CD8-positive, alpha-beta memory T cell (primary cell): Measurements from ENCODE around the gene GRM2. TPM values are rescaled to one million over a fixed set of nuclear protein-coding genes. Genes with fewer than 3 reads are reported as not detected.
A peak's percentile ranks its signal among the peaks of the same experiment; 100 is the strongest.
"Not testable (repeated sequence)": the region's sequence is repeated elsewhere in the genome, so short reads cannot be mapped to it uniquely, and the experiment has no call there.

Experiments
- CTCF ChIA-PET: fragments of 350-600 bp; sonication (Branson Sonifier 250); formaldehyde crosslinking; loops from one replicate; lab custom pipeline; 2021; ENCODE audit warnings: antibody characterized with exemption; lab: Charles Lee
- POLR2A ChIA-PET: fragments of 350-600 bp; sonication (Branson Sonifier 250); formaldehyde crosslinking; loops from one replicate; lab custom pipeline; 2021; ENCODE audit warnings: antibody characterized with exemption; lab: Charles Lee
- DNase-seq, 5 donors: peaks; one replicate each; pipeline versions ENCODE4 v3.0.0 to v3.0.0-alpha.2; 2020 to 2022; ENCODE audit warnings: mixed read lengths in 1 of 5
- H3K27ac ChIP-seq: one replicate; pipeline ENCODE4 v1.7.0; 2013; ENCODE audit warnings: low read depth, mild to moderate bottlenecking, low read length, moderate library complexity
- H3K27me3 ChIP-seq: 2 replicates; pipeline ENCODE4 v1.7.0; 2013; ENCODE audit warnings: low read length, mild to moderate bottlenecking; ENCODE audit not compliant: insufficient read depth, poor library complexity, severe bottlenecking
- H3K36me3 ChIP-seq: 2 replicates; pipeline ENCODE4 v1.7.0; 2013; ENCODE audit warnings: mild to moderate bottlenecking, low read length, moderate library complexity; ENCODE audit not compliant: insufficient read depth
- H3K4me1 ChIP-seq: 2 replicates; pipeline ENCODE4 v1.7.0; 2013; ENCODE audit warnings: mild to moderate bottlenecking, low read length, moderate library complexity; ENCODE audit not compliant: insufficient read depth
- H3K4me3 ChIP-seq: 2 replicates; pipeline ENCODE4 v1.7.0; 2013; ENCODE audit warnings: mild to moderate bottlenecking, low read length
- H3K9me3 ChIP-seq: 2 replicates; pipeline ENCODE4 v1.7.0; 2013; ENCODE audit warnings: mild to moderate bottlenecking, low read length
- H3K27ac Mint-ChIP-seq, 8 donors: one replicate each; pipeline ENCODE4 v1.8.0; 2020 to 2021; ENCODE audit warnings: mixed read lengths in 8 of 8, mild to moderate bottlenecking in 6 of 8, inconsistent platforms in 3 of 8, moderate library complexity in 3 of 8
- H3K27me3 Mint-ChIP-seq, 2 donors: one replicate each; pipeline ENCODE4 v1.8.0; 2020 to 2021; ENCODE audit warnings: mixed read lengths in 2 of 2, mild to moderate bottlenecking in 1 of 2, moderate library complexity in 1 of 2
- H3K36me3 Mint-ChIP-seq, 3 donors: one replicate each; pipeline ENCODE4 v1.8.0; 2020 to 2021; ENCODE audit warnings: mixed read lengths in 3 of 3, inconsistent platforms in 1 of 3, mild to moderate bottlenecking in 1 of 3
- H3K4me1 Mint-ChIP-seq, 3 donors: one replicate each; pipeline ENCODE4 v1.8.0; 2020 to 2021; ENCODE audit warnings: mixed read lengths in 3 of 3, inconsistent platforms in 1 of 3, mild to moderate bottlenecking in 1 of 3
- H3K4me3 Mint-ChIP-seq, 7 donors: one replicate each; pipeline ENCODE4 v1.8.0; 2020 to 2021; ENCODE audit warnings: mixed read lengths in 7 of 7, mild to moderate bottlenecking in 6 of 7, moderate library complexity in 4 of 7, inconsistent platforms in 2 of 7
- H3K9me3 Mint-ChIP-seq, 5 donors: one replicate each; pipeline ENCODE4 v1.8.0; 2020 to 2022; ENCODE audit warnings: mixed read lengths in 5 of 5, mild to moderate bottlenecking in 3 of 5, moderate library complexity in 2 of 5, inconsistent platforms in 1 of 5
- polyA plus RNA-seq: library from polyadenylated mRNA; unstranded; fragments of 300-500 nt; fragmentation: Illumina TruSeq; gene quantifications from one replicate; pipeline ENCODE4 v1.2.3, GENCODE V29; 2021
- total RNA-seq, 2 experiments: library from RNA; stranded (reverse); gene quantifications; one replicate each; pipeline ENCODE4 v1.2.3, GENCODE V29; 2021

GRM2 gene
- total and polyA plus RNA-seq, 3 experiments from 2014 or later: 0.10 to 0.62 (median 0.59) TPM

GRCh38 chr3:51733859-51734571 lies 27.1 kb downstream of the GRM2 start:
- H3K27me3 ChIP-seq: no peaks in the 10 kb centered on the region
- peaks cover 0 to 2% (median 0%) of the 10 kb centered on the region in 5 donors for H3K9me3 Mint-ChIP-seq
- H3K9me3 ChIP-seq: no peaks in the 10 kb centered on the region
- POLR2A ChIA-PET: no interaction called here
- H3K36me3 Mint-ChIP-seq: peaks cover 0 to 2% (median 0%) of the 10 kb centered on the region in 3 donors
- peaks cover 7 to 24% (median 23%) of the 10 kb centered on the region in 3 donors for H3K4me1 Mint-ChIP-seq
- H3K27me3 Mint-ChIP-seq: peaks cover 21 to 28% of the 10 kb centered on the region in 2 donors
- no peak overlapping the region for H3K4me3 ChIP-seq
- no peak overlapping the region for H3K27ac ChIP-seq
- H3K4me3 Mint-ChIP-seq: no peak overlapping the region
- H3K36me3 ChIP-seq: no peaks in the 10 kb centered on the region
- CTCF ChIA-PET: no interaction called here
- H3K27ac Mint-ChIP-seq: peak overlapping the region in 2 of 8 donors; percentile 17 to 86
- DNase-seq: no peak
- no peaks in the 10 kb centered on the region for H3K4me1 ChIP-seq

- Mint-ChIP-seq H3K36me3 (peaks cover 0 to 2% (median 0%) of the 10 kb centered on the region in 3 donors), H3K4me3 (peak overlapping the region in 2 of 7 donors; percentile 1 to 82), H3K4me1 (peaks cover 7 to 24% (median 23%) of the 10 kb centered on the region in 3 donors), H3K27ac (peak overlapping the region in 2 of 8 donors; percentile 14 to 17), H3K9me3 (peaks cover 0 to 2% (median 0%) of the 10 kb centered on the region in 5 donors), H3K27me3 (peaks cover 21 to 29% of the 10 kb centered on the region in 2 donors)
- Histone ChIP-seq H3K36me3 (no peaks in the 10 kb centered on the region), H3K27me3 (no peaks in the 10 kb centered on the region), H3K27ac (no peak overlapping the region), H3K4me3 (no peak overlapping the region), H3K4me1 (no peaks in the 10 kb centered on the region), H3K9me3 (no peaks in the 10 kb centered on the region)
- DNase-seq: no peak
- ChIA-PET CTCF (interaction anchor here (0.9 kb wide), 1 partner anchor 53 kb away, joined by 3 read pairs; no protein-coding TSS in a partner anchor), POLR2A (no interaction called here)
These were observed 27.7 kb downstream of the GRM2 start for GRCh38 chr3:51734572-51734907.

- peaks cover 0 to 2% (median 0%) of the 10 kb centered on the region in 3 donors for H3K36me3 Mint-ChIP-seq
- H3K27ac Mint-ChIP-seq: no peak overlapping the region
- Histone ChIP-seq H3K27me3 (no peaks in the 10 kb centered on the region), H3K36me3 (no peaks in the 10 kb centered on the region), H3K9me3 (no peaks in the 10 kb centered on the region), H3K4me3 (no peak overlapping the region), H3K4me1 (no peaks in the 10 kb centered on the region), H3K27ac (no peak overlapping the region)
- peaks cover 7 to 24% (median 23%) of the 10 kb centered on the region in 3 donors for H3K4me1 Mint-ChIP-seq
- no peak overlapping the region for H3K4me3 Mint-ChIP-seq
- CTCF ChIA-PET: interaction anchor here (0.9 kb wide), 2 partner anchors 16 to 53 kb away, joined by 3 to 4 read pairs; no protein-coding TSS in a partner anchor
- POLR2A ChIA-PET: no interaction called here
- H3K27me3 Mint-ChIP-seq: peaks cover 21 to 31% of the 10 kb centered on the region in 2 donors
- peaks cover 0 to 2% (median 0%) of the 10 kb centered on the region in 5 donors for H3K9me3 Mint-ChIP-seq
- DNase-seq: no peak
These were observed 28.2 kb downstream of the GRM2 start for GRCh38 chr3:51735039-51735438.

GRCh38 chr3:51735950-51736349 lies 29.1 kb downstream of the GRM2 start:
- ChIA-PET CTCF (no interaction called here), POLR2A (no interaction called here)
- DNase-seq: no peak
- H3K27ac ChIP-seq: no peak overlapping the region
- H3K36me3 ChIP-seq: no peaks in the 10 kb centered on the region
- H3K4me1 ChIP-seq: no peaks in the 10 kb centered on the region
- H3K9me3 ChIP-seq: no peaks in the 10 kb centered on the region
- Mint-ChIP-seq H3K4me1 (peaks cover 7 to 24% (median 23%) of the 10 kb centered on the region in 3 donors), H3K36me3 (peaks cover 0 to 2% (median 0%) of the 10 kb centered on the region in 3 donors), H3K9me3 (peaks cover 0 to 2% (median 0%) of the 10 kb centered on the region in 5 donors), H3K27me3 (peaks cover 21 to 33% of the 10 kb centered on the region in 2 donors), H3K4me3 (no peak overlapping the region), H3K27ac (no peak overlapping the region)
- no peak overlapping the region for H3K4me3 ChIP-seq
- no peaks in the 10 kb centered on the region for H3K27me3 ChIP-seq

GRCh38 chr3:51739110-51739509 lies 32.2 kb downstream of the GRM2 start:
- no peaks in the 10 kb centered on the region for H3K36me3 ChIP-seq
- H3K27ac ChIP-seq: no peak overlapping the region
- CTCF ChIA-PET: no interaction called here
- H3K27me3 Mint-ChIP-seq: peaks cover 17 to 33% of the 10 kb centered on the region in 2 donors
- no peak overlapping the region for H3K27ac Mint-ChIP-seq
- H3K4me1 ChIP-seq: no peaks in the 10 kb centered on the region
- H3K4me3 Mint-ChIP-seq: no peak overlapping the region
- no peak overlapping the region for H3K4me3 ChIP-seq
- DNase-seq: no peak
- H3K27me3 ChIP-seq: no peaks in the 10 kb centered on the region
- H3K9me3 Mint-ChIP-seq: no peaks in the 10 kb centered on the region
- H3K9me3 ChIP-seq: no peaks in the 10 kb centered on the region
- POLR2A ChIA-PET: no interaction called here
- H3K4me1 Mint-ChIP-seq: peaks cover 7 to 26% (median 24%) of the 10 kb centered on the region in 3 donors
- peaks cover 0 to 2% (median 0%) of the 10 kb centered on the region in 3 donors for H3K36me3 Mint-ChIP-seq

- H3K36me3 Mint-ChIP-seq, POLR2A ChIA-PET, H3K27ac ChIP-seq, H3K4me3 ChIP-seq, H3K4me3 Mint-ChIP-seq, H3K4me1 ChIP-seq, H3K4me1 Mint-ChIP-seq, DNase-seq, H3K9me3 ChIP-seq, H3K27me3 ChIP-seq, H3K27ac Mint-ChIP-seq, H3K9me3 Mint-ChIP-seq, H3K36me3 ChIP-seq: not testable (repeated sequence)
- H3K27me3 Mint-ChIP-seq: peaks cover 12 to 22% of the 10 kb centered on the region in 2 donors
- CTCF ChIA-PET: interaction anchor here (0.7 to 1.5 kb wide), 2 partner anchors 11 to 12 kb away, joined by 3 read pairs; no protein-coding TSS in a partner anchor
These were observed 35.5 kb downstream of the GRM2 start for GRCh38 chr3:51742320-51742719.

- H3K9me3 Mint-ChIP-seq, H3K9me3 ChIP-seq, H3K27ac ChIP-seq, H3K36me3 Mint-ChIP-seq, H3K4me1 Mint-ChIP-seq, DNase-seq, H3K4me3 ChIP-seq, H3K36me3 ChIP-seq, POLR2A ChIA-PET, H3K4me3 Mint-ChIP-seq, H3K27me3 ChIP-seq, H3K27ac Mint-ChIP-seq, H3K4me1 ChIP-seq: not testable (repeated sequence)
- peaks cover 7 to 16% of the 10 kb centered on the region in 2 donors for H3K27me3 Mint-ChIP-seq
- CTCF ChIA-PET: interaction anchor here (1.1 kb wide), 1 partner anchor 243 kb away, joined by 3 read pairs; the partner anchor contains the start of gene DCAF1
These were observed 36.1 kb downstream of the GRM2 start for GRCh38 chr3:51742978-51743377.

- Histone ChIP-seq H3K4me3 (no peak overlapping the region), H3K27me3 (no peaks in the 10 kb centered on the region), H3K27ac (no peak overlapping the region), H3K36me3 (no peaks in the 10 kb centered on the region), H3K4me1 (no peaks in the 10 kb centered on the region), H3K9me3 (no peaks in the 10 kb centered on the region)
- Mint-ChIP-seq H3K9me3 (no peaks in the 10 kb centered on the region), H3K27ac (no peak overlapping the region), H3K27me3 (no peaks in the 10 kb centered on the region), H3K4me1 (peaks cover 4 to 17% (median 13%) of the 10 kb centered on the region in 3 donors), H3K36me3 (no peaks in the 10 kb centered on the region), H3K4me3 (no peak overlapping the region)
- no peak for DNase-seq
- ChIA-PET POLR2A (no interaction called here), CTCF (no interaction called here)
These were observed 41.0 kb downstream of the GRM2 start for GRCh38 chr3:51747840-51748239.
